Measurements from ENCODE around the gene TUB.
A peak's percentile ranks its signal among the peaks of the same experiment; 100 is the strongest.

Gene TUB

GRCh38 chr11:8069771-8070170 is 11.2 kb upstream of the TUB start:
- peak; percentile 3 for DNase-seq

GRCh38 chr11:8070417-8071115 is 10.4 kb upstream of the TUB start:
- DNase-seq = peak; percentile 18

GRCh38 chr11:8071616-8072581 is 9.1 kb upstream of the TUB start:
- peak; percentile 10 for DNase-seq

- DNase-seq = no peak
These were observed 5.8 kb upstream of the TUB start for GRCh38 chr11:8075119-8075726.

GRCh38 chr11:8079111-8079675 is 1.8 kb upstream of the TUB start:
- DNase-seq = no peak

GRCh38 chr11:8080069-8080670 is 841 bp upstream of the TUB start:
- DNase-seq = no peak

GRCh38 chr11:8081591-8082250 is 710 bp downstream of the TUB start:
- peak; percentile 40 for DNase-seq

- no peak for DNase-seq
These were observed 1.5 kb downstream of the TUB start for GRCh38 chr11:8082391-8083087.

- DNase-seq = no peak
These were observed 2.0 kb downstream of the TUB start for GRCh38 chr11:8083088-8083395.

- DNase-seq = no peak
These were observed 2.9 kb downstream of the TUB start for GRCh38 chr11:8083871-8084281.

GRCh38 chr11:8084352-8084751 is 3.3 kb downstream of the TUB start:
- DNase-seq = no peak

GRCh38 chr11:8085011-8085645 is 4.1 kb downstream of the TUB start:
- no peak for DNase-seq

GRCh38 chr11:8086001-8086479 is 5.0 kb downstream of the TUB start:
- DNase-seq = peak; percentile 21

GRCh38 chr11:8086571-8086970 is 5.6 kb downstream of the TUB start:
- no peak for DNase-seq

- DNase-seq = no peak
These were observed 6.2 kb downstream of the TUB start for GRCh38 chr11:8087185-8087584.

- no peak for DNase-seq
These were observed 6.7 kb downstream of the TUB start for GRCh38 chr11:8087756-8088155.

- DNase-seq = no peak
These were observed 8.9 kb downstream of the TUB start for GRCh38 chr11:8089791-8090510.

GRCh38 chr11:8090756-8091155 is 9.7 kb downstream of the TUB start:
- DNase-seq = no peak

GRCh38 chr11:8091721-8092120 is 10.7 kb downstream of the TUB start:
- DNase-seq = peak; percentile 13

All from femur (tissue), 1 donor.